ENCODE results near the gene MAGOH. TPM values are rescaled to one million over a fixed set of nuclear protein-coding genes. Genes with fewer than 3 reads are reported as not detected.

The MAGOH gene
- total and polyA plus RNA-seq, 9 of the 15 experiments (the other 6 are each of a cell fraction or from before 2014, with no cell fraction given): 102 to 342 (median 135) TPM

DNA sequence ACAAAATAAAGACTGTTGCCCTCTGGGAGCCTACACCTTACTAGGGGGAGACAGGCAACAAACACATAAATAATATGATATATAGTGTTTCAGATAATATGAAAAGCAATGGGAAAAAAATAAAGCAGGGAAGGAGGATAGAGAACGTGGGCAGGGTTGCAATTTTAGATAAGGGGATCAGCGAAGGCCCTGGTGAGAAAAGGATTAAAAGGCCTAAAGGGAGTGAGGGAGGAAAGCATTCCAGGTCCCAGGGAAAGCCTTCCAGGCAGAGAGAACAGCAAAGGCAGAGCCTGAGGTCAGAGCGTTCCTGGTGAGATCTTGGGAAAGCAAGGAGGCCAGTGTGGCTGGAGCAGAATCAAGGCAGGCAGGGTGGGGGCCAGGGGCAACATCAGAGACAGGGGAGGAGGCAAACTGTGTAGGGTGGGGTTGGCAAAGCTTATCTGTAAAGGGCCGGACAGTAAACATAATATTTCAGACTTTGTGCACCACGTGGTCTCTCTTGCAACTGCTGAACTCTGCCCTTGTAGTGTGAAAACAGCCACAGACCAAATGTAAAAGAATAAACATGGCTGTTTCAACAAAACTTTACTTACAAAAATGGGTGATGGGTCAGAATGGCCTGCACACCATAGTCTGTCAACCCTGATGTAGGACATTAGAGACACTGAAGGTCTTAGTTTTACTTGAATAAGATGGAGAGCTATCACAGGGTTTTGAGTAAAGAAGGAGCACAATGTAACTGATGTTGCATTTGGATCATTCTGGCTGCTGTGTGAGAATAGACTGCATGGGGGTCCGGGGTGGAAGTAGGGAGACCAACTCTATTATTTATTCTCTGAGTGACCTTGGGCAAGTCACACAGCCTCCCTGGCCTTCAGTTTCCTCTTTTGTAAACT is 55.0 kb downstream of the MAGOH start (continued):
- TF ChIP-seq ZNF449 (CRISPR knock-in tag; IDR thresholded peaks at IDR 0.05): no peak; the same call in 1 of the 2 replicates
- TF ChIP-seq ZNF668 (CRISPR knock-in tag; IDR thresholded peaks at IDR 0.05): no peak
- no peak for TF ChIP-seq ZC3H8 (IDR thresholded peaks at IDR 0.05)
- TF ChIP-seq SP2 (IDR thresholded peaks at IDR 0.05; ENCODE audit: extremely low read depth, low read depth, low read length, poor library complexity, severe bottlenecking): no peak
- TF ChIP-seq, protein P1, sequence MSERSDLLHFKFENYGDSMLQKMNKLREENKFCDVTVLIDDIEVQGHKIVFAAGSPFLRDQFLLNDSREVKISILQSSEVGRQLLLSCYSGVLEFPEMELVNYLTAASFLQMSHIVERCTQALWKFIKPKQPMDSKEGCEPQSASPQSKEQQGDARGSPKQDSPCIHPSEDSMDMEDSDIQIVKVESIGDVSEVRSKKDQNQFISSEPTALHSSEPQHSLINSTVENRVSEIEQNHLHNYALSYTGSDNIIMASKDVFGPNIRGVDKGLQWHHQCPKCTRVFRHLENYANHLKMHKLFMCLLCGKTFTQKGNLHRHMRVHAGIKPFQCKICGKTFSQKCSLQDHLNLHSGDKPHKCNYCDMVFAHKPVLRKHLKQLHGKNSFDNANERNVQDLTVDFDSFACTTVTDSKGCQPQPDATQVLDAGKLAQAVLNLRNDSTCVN (CRISPR knock-in tag; IDR thresholded peaks at IDR 0.05): 0 out of 2 replicates have a peak, but pooled peaks have one; percentile 47
- TF ChIP-seq, protein P2, sequence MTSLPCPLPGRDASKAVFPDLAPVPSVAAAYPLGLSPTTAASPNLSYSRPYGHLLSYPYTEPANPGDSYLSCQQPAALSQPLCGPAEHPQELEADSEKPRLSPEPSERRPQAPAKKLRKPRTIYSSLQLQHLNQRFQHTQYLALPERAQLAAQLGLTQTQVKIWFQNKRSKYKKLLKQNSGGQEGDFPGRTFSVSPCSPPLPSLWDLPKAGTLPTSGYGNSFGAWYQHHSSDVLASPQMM (CRISPR knock-in tag; IDR thresholded peaks at IDR 0.05): no peak
- no peak for TF ChIP-seq ZBTB33 (CRISPR knock-in tag; IDR thresholded peaks at IDR 0.05)
- peak; percentile 63 for TF ChIP-seq TCF3 (CRISPR knock-in tag; IDR thresholded peaks at IDR 0.05)
- no peak for TF ChIP-seq ETV5 (CRISPR knock-in tag; IDR thresholded peaks at IDR 0.05; ENCODE audit: low read depth)
- TF ChIP-seq ZNF408 (CRISPR knock-in tag; IDR thresholded peaks at IDR 0.05; ENCODE audit: low read depth): no peak
- no peak for TF ChIP-seq CCNT2 (IDR thresholded peaks at IDR 0.05; ENCODE audit: borderline replicate concordance, extremely low read depth, insufficient read length, low read depth, low read length)
- TF ChIP-seq KDM1A (IDR thresholded peaks at IDR 0.05): no peak; a peak in 1 of 4 replicates
- TF ChIP-seq NR2F6 (CRISPR knock-in tag; IDR thresholded peaks at IDR 0.05): no peak
- no peak for TF ChIP-seq HEY1 (CRISPR knock-in tag; IDR thresholded peaks at IDR 0.05; ENCODE audit: borderline replicate concordance)
- TF ChIP-seq POLR3G (IDR thresholded peaks at IDR 0.05; ENCODE audit: extremely low read depth, insufficient read length, insufficient replicate concordance): no peak
- no peak for TF ChIP-seq STAT5B (CRISPR knock-in tag; IDR thresholded peaks at IDR 0.05)
- TF ChIP-seq, protein P3, sequence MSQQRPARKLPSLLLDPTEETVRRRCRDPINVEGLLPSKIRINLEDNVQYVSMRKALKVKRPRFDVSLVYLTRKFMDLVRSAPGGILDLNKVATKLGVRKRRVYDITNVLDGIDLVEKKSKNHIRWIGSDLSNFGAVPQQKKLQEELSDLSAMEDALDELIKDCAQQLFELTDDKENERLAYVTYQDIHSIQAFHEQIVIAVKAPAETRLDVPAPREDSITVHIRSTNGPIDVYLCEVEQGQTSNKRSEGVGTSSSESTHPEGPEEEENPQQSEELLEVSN (IDR thresholded peaks at IDR 0.05; ENCODE audit: borderline replicate concordance in 1 of 2, extremely low read depth in 1 of 2, insufficient read depth in 1 of 2, insufficient read length in 1 of 2, low read depth in 1 of 2, low read length in 1 of 2, poor library complexity in 1 of 2, severe bottlenecking in 1 of 2): peak; percentile 49 to 61
- no peak for TF ChIP-seq NFIX (CRISPR knock-in tag; IDR thresholded peaks at IDR 0.05; ENCODE audit: low read depth)
- TF ChIP-seq NFE2L1 (tag; IDR thresholded peaks at IDR 0.05; ENCODE audit: borderline replicate concordance, low read depth): no peak
- TF ChIP-seq CSDE1 (IDR thresholded peaks at IDR 0.05): no peak
- TF ChIP-seq POLR2B (IDR thresholded peaks at IDR 0.05; ENCODE audit: low read depth, partially characterized antibody): no peak

Data from K562 (cell line).